DOHH2 (cell line): Measurements from ENCODE around the gene WNT5B.

Experiments
- H3F3A ChIP-seq: fragments of 200-600 bp; sonication (generic), shearing (Covaris generic); 2 replicates; pipeline ENCODE4 v1.6.0; 2016; ENCODE audit warnings: antibody characterized with exemption, mild to moderate bottlenecking; ENCODE audit not compliant: control insufficient read depth, insufficient read depth
- H3K27ac ChIP-seq: fragments of 200-600 bp; sonication (generic); 2 replicates; pipeline ENCODE4 v1.5.1; 2014; ENCODE audit warnings: low read depth, mild to moderate bottlenecking, low read length, moderate library complexity
- H3K27me3 ChIP-seq: fragments of 200-600 bp; sonication (generic); 2 replicates; pipeline ENCODE4 v1.6.1; 2014; ENCODE audit warnings: mild to moderate bottlenecking, low read length, mixed read lengths; ENCODE audit not compliant: control insufficient read depth
- H3K36me3 ChIP-seq: fragments of 200-600 bp; sonication (generic); 2 replicates; pipeline ENCODE4 v1.6.1; 2014; ENCODE audit warnings: mild to moderate bottlenecking, low read length, moderate library complexity, mixed read lengths; ENCODE audit not compliant: control insufficient read depth
- H3K4me1 ChIP-seq: fragments of 200-600 bp; sonication (generic); 2 replicates; pipeline ENCODE4 v1.6.1; 2014; ENCODE audit warnings: mild to moderate bottlenecking, low read length, mixed read lengths; ENCODE audit not compliant: control insufficient read depth
- H3K4me2 ChIP-seq: fragments of 200-600 bp; sonication (generic); 2 replicates; pipeline ENCODE4 v1.6.0; 2014; ENCODE audit warnings: mild to moderate bottlenecking, low read length, moderate library complexity
- H3K4me3 ChIP-seq: fragments of 200-600 bp; sonication (generic); 2 replicates; pipeline ENCODE4 v1.5.1; 2014; ENCODE audit warnings: mild to moderate bottlenecking, low read length, mixed read lengths
- H3K79me2 ChIP-seq: fragments of 200-600 bp; sonication (generic); 2 replicates; pipeline ENCODE4 v1.6.1; 2014; ENCODE audit warnings: mild to moderate bottlenecking, low read length, mixed read lengths; ENCODE audit not compliant: control insufficient read depth
- H3K9me2 ChIP-seq: fragments of 200-600 bp; sonication (generic); replicated peaks from 2 replicates; pipeline ENCODE4 v1.6.1; 2014; ENCODE audit warnings: mild to moderate bottlenecking, low read length, mixed read lengths; ENCODE audit not compliant: control insufficient read depth
- H3K9me3 ChIP-seq: fragments of 200-600 bp; sonication (generic); 2 replicates; pipeline ENCODE4 v1.6.1; 2014; ENCODE audit warnings: antibody characterized with exemption, low read length, mixed read lengths; ENCODE audit not compliant: control insufficient read depth, insufficient read depth
- H4K20me1 ChIP-seq: fragments of 200-600 bp; sonication (generic); 2 replicates; pipeline ENCODE4 v1.6.0; 2014; ENCODE audit warnings: low read depth, mild to moderate bottlenecking, antibody characterized with exemption, low read length, moderate library complexity; ENCODE audit not compliant: control insufficient read depth, insufficient read depth
- EZH2phosphoT487 ChIP-seq: fragments of 200-600 bp; sonication (generic); IDR thresholded peaks from 2 replicates; pipeline ENCODE4 v1.6.1; 2017; ENCODE audit warnings: borderline replicate concordance, mild to moderate bottlenecking, antibody characterized with exemption, low read length, moderate library complexity, mixed read lengths
- TF ChIP-seq, protein P1 (sequence below): fragments of 200-600 bp; sonication (generic); IDR thresholded peaks from one replicate; pipeline ENCODE4 v1.5.1; 2014; ENCODE audit warnings: antibody characterized with exemption, mild to moderate bottlenecking, low read depth, low read length; ENCODE audit not compliant: poor library complexity, severe bottlenecking

WNT5B gene

DNA sequence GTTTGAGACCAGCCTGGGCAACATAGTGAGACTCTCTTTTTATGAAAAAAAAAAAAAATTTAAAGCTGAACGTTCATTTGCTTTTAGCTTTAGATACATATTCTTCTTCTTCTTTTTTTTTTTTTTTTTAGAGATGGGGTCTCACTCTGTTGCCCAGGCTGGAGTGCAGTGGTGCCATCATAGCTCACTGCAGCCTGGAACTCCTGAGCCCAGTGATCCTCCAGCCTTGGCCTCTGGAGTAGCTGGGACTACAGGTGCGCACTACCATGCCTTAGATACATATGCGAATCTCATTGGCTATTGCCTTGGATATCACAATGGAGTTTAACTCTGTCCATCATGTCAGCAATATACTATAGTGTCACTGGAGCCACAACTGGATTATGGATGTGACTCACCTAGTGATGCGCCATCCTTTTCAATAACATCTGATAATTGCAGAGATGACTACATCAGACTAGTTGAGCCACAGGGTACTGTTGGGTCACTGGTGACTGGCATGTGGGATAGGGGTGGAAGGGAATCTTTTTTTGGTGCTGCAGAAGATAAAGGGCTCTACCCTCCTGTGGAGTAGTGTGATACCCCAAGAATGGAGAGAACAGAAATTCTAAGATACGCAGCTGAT lies 59.2 kb downstream of the WNT5B start:
- TF ChIP-seq, protein P1, sequence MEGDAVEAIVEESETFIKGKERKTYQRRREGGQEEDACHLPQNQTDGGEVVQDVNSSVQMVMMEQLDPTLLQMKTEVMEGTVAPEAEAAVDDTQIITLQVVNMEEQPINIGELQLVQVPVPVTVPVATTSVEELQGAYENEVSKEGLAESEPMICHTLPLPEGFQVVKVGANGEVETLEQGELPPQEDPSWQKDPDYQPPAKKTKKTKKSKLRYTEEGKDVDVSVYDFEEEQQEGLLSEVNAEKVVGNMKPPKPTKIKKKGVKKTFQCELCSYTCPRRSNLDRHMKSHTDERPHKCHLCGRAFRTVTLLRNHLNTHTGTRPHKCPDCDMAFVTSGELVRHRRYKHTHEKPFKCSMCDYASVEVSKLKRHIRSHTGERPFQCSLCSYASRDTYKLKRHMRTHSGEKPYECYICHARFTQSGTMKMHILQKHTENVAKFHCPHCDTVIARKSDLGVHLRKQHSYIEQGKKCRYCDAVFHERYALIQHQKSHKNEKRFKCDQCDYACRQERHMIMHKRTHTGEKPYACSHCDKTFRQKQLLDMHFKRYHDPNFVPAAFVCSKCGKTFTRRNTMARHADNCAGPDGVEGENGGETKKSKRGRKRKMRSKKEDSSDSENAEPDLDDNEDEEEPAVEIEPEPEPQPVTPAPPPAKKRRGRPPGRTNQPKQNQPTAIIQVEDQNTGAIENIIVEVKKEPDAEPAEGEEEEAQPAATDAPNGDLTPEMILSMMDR, result no peak
- TF ChIP-seq EZH2phosphoT487, result no peak
- Histone ChIP-seq H3K4me2 (no peak overlapping the region), H3K9me2 (no peaks in the 10 kb centered on the region), H3K4me3 (no peak overlapping the region), H3K9me3 (no peaks in the 10 kb centered on the region), H3K27ac (no peak overlapping the region), H3K79me2 (peaks cover 26% of the 10 kb centered on the region), H3K36me3 (peaks cover 7% of the 10 kb centered on the region), H3K4me1 (peaks cover 18% of the 10 kb centered on the region), H3F3A (peaks cover 4% of the 10 kb centered on the region), H3K27me3 (no peaks in the 10 kb centered on the region; the same call in 1 of the 2 replicates), H4K20me1 (peaks cover 10% of the 10 kb centered on the region; the same call in 1 of the 2 replicates)

DNA sequence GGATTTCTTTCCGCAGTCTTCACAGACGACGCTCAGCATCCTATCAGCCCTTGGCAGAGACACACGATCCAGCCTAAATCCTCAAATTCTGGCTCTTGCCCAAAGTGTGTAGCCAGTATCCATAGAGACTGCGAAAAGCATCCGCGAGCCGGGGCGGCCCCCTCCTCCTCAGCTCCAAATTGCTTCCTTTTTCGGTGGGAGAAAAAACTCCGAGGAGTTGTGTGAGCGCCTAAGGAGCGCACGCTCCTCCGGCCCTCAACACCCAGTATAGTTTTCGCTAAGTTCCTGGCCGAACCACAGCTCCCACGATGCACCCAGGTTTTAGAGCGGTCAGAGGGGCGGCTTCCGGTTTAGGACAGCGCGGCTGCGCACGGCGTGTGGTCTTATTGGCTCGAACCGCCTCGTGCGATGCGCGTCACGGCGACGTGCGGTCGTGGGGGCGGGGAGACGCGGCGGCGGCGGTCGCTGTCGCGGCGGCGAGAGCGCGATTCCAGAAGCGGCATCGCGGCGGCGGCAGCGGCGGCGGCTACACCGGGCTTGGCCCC lies 61.6 kb downstream of the WNT5B start, which contains the start of gene ADIPOR2:
TSS of gene ADIPOR2 (plus strand) at position 493 of the 545 bp plus-strand sequence. CDS start 63,274 bp downstream, outside the sequence.
- TF ChIP-seq EZH2phosphoT487, result no peak
- TF ChIP-seq, protein P1, result no peak

DNA sequence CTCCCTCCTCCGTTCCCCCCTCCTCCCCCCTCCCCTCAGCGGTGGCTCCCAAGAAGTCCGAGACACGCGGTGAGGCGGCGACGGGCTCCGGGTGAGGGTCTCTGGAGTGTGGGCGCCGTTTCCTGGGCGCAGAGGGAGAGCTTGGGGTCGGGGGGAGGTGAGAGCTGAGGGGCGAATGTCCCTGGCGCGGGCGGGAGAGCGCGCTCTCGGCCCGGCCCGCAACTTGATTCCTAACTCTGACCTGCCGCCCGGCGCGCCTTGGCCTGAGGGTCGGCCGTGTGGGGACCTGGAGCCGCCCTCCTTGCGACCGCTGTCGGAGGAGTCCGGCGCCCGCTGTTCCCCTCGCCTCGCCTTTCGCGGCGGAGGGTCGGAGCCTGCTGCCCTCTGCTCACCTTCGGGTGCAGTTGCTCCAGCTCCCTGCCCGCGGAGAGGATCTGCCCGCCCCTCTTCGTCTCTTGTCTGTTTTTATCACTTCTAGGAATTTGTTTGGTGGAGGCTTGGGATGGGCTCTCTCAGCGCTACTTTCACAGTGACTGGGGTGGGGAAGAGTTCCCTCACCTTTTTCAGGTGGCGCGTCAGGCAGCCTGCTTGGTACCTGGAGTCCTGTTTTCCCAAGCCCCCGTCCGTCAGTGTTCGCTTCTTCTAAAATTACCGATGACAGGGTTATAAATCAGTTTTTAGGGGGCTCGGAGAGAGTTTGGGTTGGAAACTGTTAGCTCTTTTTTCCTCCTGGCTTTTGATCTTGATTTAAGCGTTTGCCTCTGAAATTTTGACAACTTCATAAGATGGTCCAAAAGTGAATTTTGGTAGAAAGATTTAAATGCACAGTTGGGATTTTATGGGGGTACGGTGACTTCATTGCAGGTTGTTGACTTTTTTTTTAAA lies 62.3 kb downstream of the WNT5B start:
- Histone ChIP-seq H4K20me1 (peaks cover 23% of the 10 kb centered on the region; the same call in 1 of the 2 replicates), H3K9me3 (no peaks in the 10 kb centered on the region), H3F3A (peaks cover 4% of the 10 kb centered on the region), H3K79me2 (peaks cover 57% of the 10 kb centered on the region), H3K27me3 (no peaks in the 10 kb centered on the region), H3K36me3 (peaks cover 28% of the 10 kb centered on the region), H3K9me2 (no peaks in the 10 kb centered on the region), H3K27ac (peak overlapping the region; percentile 87), H3K4me2 (peak overlapping the region; percentile 88), H3K4me3 (peak overlapping the region; percentile 97), H3K4me1 (peaks cover 29% of the 10 kb centered on the region)
- TF ChIP-seq, protein P1, result peak; percentile 5
- TF ChIP-seq EZH2phosphoT487, result no peak

More for the DNA sequence above, 61.6 kb downstream of the WNT5B start, which contains the start of gene ADIPOR2:
- Histone ChIP-seq H3K4me1 (peaks cover 29% of the 10 kb centered on the region), H3K79me2 (peaks cover 50% of the 10 kb centered on the region), H3K9me2 (no peaks in the 10 kb centered on the region), H3K27me3 (no peaks in the 10 kb centered on the region; the same call in 1 of the 2 replicates), H3K9me3 (no peaks in the 10 kb centered on the region), H3K27ac (peak within 1 kb of the TSS; percentile 87), H4K20me1 (peaks cover 23% of the 10 kb centered on the region; the same call in 1 of the 2 replicates), H3F3A (peaks cover 4% of the 10 kb centered on the region), H3K4me2 (peak within 1 kb of the TSS; percentile 88), H3K4me3 (peak within 1 kb of the TSS; percentile 97), H3K36me3 (peaks cover 25% of the 10 kb centered on the region)
